IPS-NIHi11 (cell line): ENCODE measurements around the gene CORO1C.
A peak's percentile ranks its signal among the peaks of the same experiment; 100 is the strongest.
"Not testable (repeated sequence)": the region's sequence is repeated elsewhere in the genome, so short reads cannot be mapped to it uniquely, and the experiment has no call there.

ENCODE experiments used
- DNase-seq: peaks from one replicate; pipeline ENCODE4 v3.0.0; 2012; ENCODE audit warnings: mixed read lengths, low spot score

The CORO1C gene

DNA sequence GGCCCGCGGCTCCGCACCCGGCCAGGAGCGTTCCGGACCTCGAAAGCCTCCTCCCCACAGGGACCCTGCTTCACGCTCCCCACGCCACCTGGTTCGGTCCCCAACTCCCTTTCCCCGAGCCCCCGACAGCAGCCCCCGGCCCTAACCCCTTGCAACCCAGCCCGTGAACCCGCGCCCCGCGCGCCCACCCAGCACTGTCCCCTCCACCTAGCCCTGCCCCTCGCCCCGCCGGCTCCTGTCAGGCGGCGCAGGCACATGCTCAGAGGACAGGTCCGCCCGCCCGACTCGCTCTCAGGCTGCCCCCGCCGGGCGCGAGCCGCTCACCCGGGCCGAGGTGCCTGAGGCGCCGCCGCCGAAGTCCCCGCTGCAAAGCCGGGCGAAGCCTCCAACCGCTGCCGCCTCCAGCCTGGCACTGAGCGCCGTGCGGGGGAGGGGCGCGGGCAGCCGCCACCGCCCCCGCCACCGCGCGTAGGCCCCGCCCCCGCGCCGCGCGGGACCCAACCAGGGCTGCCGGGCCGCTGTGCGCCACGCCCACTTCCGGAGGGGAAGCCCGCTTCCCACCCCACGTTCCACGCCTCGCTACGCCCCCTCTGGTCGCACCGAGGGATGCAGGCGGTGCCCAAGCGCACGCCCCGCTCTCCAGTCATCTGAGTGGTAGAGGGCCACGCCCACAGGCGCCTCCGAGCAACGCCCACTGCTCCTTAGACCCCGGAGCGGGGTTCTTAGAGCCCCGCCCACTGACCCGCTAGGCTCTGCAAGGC, at the start of gene CORO1C:
Gene CORO1C, minus strand, starts transcription at position 414 of the 761 bp plus-strand sequence. CDS start 30,200 bp downstream, outside the sequence.
- peak; percentile 94 for DNase-seq

DNA sequence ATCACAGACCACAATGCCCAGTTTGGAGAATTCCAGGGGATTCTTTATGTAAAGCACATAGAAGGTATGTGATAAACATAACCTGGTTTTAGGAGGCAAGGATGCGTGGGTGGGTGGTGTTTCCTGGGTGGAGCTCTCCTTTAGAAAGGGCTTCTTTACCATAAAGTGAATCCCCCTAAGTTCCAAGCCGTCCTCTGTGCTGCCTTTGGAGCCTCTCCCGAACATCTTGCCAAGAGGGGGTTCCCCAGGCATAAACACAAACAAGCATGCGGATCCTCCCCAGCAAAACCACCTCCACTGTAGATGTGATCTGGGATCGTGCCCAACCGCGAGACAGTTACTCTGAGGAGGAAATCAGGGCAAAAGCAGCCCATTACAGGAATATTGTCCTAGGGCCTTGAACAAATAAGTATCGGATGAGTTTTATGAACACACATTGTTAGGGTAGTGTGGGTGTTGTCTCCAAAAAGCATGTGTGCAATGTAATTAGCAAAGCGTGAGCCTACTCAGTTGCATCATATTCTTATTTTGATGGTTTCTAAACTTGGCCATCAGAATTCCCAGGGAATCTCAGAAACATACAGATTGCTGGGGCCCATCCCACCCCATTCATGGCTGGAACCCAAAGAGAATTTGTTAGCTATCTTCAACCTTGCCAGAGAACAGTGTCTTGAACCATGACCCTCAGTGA, 48.8 kb upstream of the CORO1C start:
- no peak for DNase-seq

DNA sequence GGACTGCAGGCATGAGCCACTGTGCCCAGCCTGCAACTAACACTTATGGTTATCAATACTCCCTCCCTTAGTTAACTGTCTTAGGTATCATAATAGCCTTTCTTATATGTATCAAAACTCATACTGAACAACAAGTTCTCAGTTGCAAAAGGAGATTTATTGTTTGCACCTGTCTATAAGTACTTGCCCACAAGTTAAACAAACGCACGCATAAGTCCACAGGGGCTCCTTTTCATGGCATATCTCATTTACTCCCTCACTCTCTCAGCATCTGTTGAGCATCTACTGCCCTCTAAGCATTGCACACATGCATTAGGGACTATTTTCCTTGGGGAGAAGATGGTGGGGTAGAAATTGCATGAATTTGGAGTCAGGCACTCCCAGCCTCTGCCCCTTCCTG, 46.7 kb upstream of the CORO1C start:
- DNase-seq: no peak

- peak; percentile 44 for DNase-seq
These were observed 45.8 kb upstream of the CORO1C start for GRCh38 chr12:108777156-108777555.

- no peak for DNase-seq
These were observed 42.8 kb upstream of the CORO1C start for GRCh38 chr12:108773798-108774788.

GRCh38 chr12:108772891-108773797, 41.8 kb upstream of the CORO1C start:
- DNase-seq: no peak

- no peak for DNase-seq
These were observed 40.9 kb upstream of the CORO1C start for GRCh38 chr12:108772247-108772646.

- not testable (repeated sequence) for DNase-seq
These were observed 40.5 kb upstream of the CORO1C start for GRCh38 chr12:108771835-108772234.

DNA sequence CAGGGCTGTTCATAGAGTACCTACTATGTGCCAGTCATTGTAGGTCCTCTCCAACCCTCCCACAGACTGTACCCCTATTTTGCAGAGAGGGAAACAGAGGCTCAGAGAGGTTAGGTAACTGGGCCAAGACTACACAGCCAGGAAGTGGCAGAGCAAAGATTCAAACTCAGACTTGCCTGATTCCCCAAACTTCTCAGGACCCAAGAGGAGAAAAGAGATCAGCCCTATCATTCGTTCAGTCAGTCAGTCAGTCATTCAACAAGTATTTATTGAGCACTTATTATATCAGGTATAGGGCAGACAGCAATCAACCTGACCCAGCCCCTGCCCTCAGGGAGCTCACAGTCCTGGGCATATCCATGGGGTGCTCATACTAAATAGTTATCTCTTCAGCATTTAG, 39.6 kb upstream of the CORO1C start:
- DNase-seq: no peak

- DNase-seq: no peak
These were observed 39.0 kb upstream of the CORO1C start for GRCh38 chr12:108770269-108770829.

DNA sequence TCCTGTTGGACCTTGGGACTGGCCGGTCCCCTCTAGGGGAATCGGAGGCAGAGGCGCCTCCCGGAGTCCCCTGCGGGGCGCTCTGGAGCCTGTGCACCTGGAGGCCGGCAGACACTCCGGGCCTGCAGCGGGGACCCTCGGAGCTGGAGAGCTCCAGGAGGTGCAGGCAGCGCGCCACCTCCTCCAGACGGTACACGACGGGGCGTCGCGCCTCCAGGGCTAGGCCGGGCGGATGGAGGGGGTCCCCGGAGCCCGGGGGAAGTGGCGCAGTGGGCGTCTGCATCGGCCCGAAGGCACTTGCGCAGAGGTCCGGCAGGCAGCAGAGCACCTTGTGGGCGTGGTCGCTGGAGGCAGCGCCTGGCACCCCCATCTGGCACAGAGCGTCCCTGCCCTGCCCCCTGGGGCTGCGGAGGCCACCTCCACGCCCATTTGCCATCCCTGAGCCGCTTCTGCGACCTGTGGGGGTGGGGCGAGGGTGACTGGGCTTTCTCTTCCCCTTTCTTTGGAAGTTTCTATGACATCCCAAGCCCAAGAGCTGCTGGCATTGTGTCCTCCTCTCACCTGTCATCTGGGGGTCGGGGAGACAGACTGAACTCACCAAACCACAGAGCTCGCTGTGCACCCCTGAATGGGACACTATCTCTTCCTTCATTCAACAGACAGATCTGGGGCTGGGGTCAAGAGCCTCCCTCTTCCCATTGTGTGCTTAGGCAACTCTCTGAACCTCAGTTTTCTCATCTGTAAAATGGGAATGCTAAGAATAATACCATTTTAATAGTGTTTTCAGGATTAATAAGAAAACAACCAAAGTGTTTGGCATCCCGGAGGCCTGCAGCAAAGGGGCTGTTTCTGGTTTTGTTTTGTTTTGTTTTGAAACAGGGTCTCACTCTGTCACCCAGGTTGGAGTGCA, 37.5 kb upstream of the CORO1C start:
- DNase-seq: peak; percentile 86

DNA sequence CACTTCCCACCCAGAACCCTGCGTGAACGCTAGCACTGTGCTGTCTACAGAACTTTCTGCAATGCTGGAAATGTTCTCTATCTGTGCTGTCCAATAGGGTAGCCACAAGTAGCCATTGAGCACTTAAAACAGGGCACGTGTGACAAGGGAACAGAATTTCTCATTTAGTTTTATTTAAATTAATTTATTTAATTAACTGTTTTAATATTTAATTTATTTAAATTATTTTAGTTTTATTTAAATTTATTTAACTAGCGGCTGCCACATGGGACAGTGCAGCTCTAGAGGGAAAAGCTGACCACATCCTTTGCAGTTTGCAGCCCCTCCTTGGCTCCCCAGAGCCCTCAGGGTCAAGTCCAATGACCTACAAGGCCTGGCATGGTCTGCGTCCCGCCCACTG, 35.0 kb upstream of the CORO1C start:
- no peak for DNase-seq

DNA sequence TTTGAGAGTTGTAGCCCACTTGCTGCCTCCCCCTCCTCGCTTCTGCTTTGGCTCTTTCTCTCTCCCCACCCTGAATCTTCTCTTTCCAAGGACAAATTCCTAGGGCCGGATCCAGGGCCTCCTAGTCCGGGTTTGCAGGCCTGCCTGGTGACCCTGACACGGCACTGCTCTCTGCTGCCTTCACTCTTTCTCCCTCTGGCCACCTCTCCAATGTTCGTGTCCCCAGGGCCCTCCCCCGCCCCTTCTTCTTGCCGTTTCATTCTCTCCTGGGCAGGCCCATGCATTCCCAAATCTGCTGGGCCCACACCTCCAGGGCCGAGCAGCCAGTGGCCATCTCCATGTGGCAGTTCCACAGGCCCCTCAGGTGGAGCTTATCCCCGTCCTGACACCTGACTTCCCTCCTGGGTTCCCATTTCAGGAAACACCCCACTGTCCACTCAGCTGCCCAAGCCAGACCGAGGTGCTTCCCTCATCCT, 34.0 kb upstream of the CORO1C start:
- DNase-seq: no peak

DNA sequence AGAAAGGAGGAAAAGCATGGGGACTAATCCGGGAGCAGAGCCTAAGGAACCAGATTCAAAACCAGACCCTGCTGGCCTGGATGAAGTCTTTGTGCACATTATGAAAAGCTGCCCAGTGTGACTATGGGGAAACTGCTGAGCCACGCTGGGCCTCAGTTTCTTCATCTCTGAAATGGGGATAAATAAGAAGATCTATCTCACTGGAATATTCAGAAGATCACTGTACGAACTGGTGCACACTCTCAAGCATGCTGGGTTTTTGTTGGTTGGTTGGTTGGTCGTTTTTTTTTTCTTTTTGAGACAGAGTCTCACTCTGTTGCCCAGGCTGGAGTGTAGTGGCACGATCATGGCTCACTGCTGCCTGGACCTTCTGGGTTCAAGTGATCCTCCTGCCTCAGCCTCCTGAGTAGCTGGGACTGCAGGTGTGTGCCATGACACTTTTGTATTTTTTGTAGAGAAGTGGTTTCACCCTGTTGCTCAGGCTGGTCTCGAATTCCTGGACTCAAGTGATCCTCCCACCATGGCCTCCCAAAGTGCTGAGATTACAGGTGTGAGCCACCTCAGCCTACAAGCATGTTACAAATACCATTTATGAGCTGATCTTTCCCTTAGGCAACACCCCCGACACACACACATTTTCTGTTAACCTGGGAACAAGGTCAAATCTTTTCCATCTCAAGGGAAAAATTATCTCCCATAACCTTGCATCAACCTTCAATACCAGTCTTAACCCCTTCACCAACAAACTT, 33.4 kb upstream of the CORO1C start:
- no peak for DNase-seq

DNA sequence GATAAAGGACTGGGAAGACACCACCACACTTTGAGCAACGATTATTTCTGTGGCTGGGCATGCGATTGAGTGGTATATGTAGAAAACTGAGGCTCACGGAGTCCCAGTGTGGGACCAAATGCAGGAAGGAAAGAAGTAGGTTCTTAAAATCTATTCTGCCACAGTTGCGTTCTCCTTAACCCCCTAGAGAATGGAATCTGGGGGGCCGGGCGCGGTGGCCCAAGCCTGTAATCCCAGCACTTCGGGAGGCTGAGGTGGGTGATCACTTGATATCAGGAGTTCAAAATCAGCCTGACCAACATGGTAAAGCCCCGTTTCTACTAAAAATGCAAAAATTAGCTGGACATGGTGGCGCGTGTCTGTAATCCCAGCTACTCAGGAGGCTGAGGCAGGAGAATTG, 29.9 kb upstream of the CORO1C start:
- no peak for DNase-seq

GRCh38 chr12:108759924-108760323, 28.6 kb upstream of the CORO1C start:
- DNase-seq: no peak

GRCh38 chr12:108757856-108758255, 26.5 kb upstream of the CORO1C start:
- DNase-seq: no peak

DNA sequence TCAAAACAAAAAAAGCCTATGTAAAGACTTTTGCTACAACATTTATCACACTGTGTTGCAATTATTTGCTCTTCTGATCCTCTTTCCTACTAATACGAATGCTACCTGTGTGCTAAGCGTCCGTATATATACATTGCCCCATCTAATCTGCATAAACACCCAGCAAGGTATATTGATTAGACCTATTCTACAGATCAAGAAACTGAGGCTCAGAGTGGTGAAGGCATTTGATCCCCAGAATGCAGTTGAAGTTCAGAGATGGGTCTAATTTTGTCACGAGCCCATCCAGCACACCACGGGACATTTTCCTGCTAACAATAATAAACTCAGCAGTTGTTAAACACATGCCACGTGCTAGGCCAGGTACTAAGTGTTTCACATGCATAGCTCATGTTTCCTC, 25.1 kb upstream of the CORO1C start:
- no peak for DNase-seq

GRCh38 chr12:108755481-108755880, 24.2 kb upstream of the CORO1C start:
- DNase-seq: no peak
